ENCODE data around the gene SORCS2. TPM values are rescaled to one million over a fixed set of nuclear protein-coding genes. Genes with fewer than 3 reads are reported as not detected.

Gene SORCS2
- polyA plus RNA-seq, 1 donor = 6.9 TPM

- DNase-seq = no peak
Measured at GRCh38 chr4:7787681-7788141, 595.4 kb downstream of the SORCS2 start.

GRCh38 chr4:7788193-7788592, 595.9 kb downstream of the SORCS2 start:
- DNase-seq = no peak

GRCh38 chr4:7788694-7789425, 596.5 kb downstream of the SORCS2 start:
- DNase-seq = no peak

- DNase-seq = no peak
Measured at GRCh38 chr4:7790023-7790422, 597.7 kb downstream of the SORCS2 start.

GRCh38 chr4:7790999-7791398, 598.7 kb downstream of the SORCS2 start:
- no peak for DNase-seq

Other genes with a start within 250 kb of the SORCS2 start
- gene TADA2B, start 149.2 kb upstream of the SORCS2 start, polyA plus RNA-seq (ENCODE audit: insufficient read length) = 26.6 TPM
- gene GRPEL1, start 124.5 kb upstream of the SORCS2 start, polyA plus RNA-seq (ENCODE audit: insufficient read length) = 25.5 TPM
- not detected for gene PSAPL1, start 242.4 kb downstream of the SORCS2 start, polyA plus RNA-seq (ENCODE audit: insufficient read length)